Measurements from ENCODE around the gene SPOP.

Gene SPOP

GRCh38 chr17:49549691-49550678 is 127.9 kb downstream of the SPOP start:
- no peak for DNase-seq (ENCODE audit: low spot score)

DNA sequence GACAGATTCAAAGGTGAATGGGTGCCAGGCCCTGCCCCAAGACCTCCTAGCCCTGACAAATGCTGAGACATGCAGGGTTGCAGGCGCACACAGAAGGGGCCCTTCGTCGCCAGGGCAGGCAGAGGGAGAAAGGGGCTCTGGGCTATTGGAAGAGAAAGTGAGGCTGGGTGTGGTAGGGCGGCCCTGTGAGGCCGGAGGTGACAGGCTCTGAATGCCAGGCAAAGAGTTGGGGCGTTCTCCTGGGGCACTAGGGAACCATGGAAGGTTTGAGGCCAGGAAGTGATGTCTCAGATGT is 128.6 kb downstream of the SPOP start:
- no peak for DNase-seq (ENCODE audit: low spot score)
